GM21717 (cell line): ENCODE measurements around the gene SBK3.
"Not testable (repeated sequence)": the region's sequence is repeated elsewhere in the genome, so short reads cannot be mapped to it uniquely, and the experiment has no call there.

ENCODE experiments used
- ATAC-seq: cut with Tn5 transposase; IDR thresholded peaks from one replicate; pipeline ENCODE4 v1.9.1; 2021; ENCODE audit warnings: mild to moderate bottlenecking, moderate library complexity; ENCODE audit not compliant: unreplicated experiment

The SBK3 gene

GRCh38 chr19:55519451-55520311, 25.7 kb downstream of the SBK3 start:
- ATAC-seq: no peak

DNA sequence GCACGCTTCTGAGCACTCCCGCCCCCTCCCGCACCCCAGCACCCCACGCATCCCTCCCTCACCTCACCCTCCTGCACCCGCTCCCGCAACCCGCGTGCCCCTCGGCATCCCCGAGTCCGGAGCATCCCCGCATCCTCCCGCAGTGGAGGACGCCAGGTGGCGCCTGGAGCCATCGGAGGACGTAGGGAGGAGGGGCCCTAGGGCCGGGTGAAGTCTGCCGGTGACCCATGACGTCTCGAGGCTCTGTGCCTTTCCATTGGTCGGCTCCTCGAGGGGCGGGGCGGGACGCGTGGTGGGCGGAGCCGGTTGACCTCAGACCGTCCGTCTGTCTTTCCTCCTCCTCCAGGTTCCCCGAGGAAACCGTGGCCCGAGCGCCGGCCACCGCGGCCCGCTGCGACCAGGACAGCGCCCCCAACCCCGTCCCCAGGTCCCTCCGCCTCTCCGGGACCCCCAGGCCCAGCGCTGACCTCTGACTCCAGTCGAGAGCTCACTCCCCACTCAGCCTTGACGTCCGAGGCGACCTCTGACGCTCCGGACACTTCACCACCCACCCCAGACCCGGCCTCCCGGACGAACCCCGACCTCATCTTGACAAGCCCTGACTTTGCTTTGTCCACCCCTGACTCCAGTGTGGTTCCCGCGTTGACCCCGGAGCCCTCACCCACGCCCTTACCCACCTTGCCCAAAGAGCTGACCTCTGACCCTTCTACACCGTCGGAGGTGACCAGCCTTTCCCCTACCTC, 28.3 kb downstream of the SBK3 start:
- peak; percentile 89 for ATAC-seq

DNA sequence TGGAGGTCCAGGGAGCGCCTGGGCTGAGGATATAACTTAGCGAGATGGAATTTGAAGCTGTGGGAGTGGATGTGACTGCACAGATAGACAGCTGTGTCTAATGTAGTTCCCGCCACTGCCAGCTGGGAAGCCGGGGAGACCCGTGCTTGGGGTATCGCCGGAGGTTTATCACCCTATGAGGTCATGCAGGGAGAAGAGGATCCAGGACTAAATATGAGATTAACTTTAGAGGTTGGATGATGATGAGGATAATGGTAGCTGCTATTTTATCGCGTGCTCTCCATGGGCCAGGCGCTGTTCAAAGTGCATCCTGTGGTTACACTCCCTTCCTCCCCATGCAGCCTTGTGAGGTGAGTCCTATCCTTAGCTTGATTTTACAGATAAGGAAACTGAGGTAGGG, 37.2 kb downstream of the SBK3 start:
- ATAC-seq: no peak

- no peak for ATAC-seq
Observed at GRCh38 chr19:55504981-55505380, 40.4 kb downstream of the SBK3 start.

GRCh38 chr19:55504252-55504603, 41.1 kb downstream of the SBK3 start:
- ATAC-seq: no peak

DNA sequence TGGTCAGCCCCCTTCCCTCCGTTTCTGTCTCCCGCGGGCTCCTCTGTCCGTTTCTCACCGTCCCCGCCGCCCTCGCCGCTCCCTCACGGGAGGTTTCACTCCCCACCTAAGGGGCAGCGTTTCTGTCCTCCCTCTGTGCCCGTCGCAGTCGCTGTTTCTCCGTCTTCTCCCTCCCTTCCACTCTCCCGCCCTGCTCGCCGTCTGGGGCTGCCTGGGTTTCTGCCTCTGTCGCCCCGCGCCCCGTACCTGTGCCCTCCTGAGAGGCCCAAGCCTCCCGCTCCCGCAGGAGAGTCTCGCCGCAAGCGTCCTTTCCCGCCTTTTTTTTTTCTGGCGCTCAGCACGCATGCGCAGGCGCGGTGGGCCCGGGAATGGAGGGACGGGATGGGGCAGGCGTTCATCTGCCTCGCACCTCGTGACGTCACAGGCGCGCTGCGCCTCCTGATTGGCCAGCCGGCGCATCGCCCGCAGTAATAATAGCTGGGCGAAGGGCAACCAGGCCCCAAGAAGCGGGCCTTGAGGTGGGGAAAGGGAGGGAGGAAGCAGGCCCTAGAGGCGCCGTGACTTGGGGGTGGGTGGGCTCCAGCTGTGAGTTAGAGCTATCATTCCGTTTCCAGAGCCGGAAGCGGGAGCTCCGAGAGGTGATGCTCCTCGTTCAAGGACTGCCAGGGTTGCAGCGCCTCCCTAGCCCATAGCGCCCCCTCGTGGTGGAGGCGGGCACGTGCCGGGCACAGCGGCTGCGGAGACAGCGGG, 41.7 kb downstream of the SBK3 start:
- ATAC-seq: peak; percentile 78

DNA sequence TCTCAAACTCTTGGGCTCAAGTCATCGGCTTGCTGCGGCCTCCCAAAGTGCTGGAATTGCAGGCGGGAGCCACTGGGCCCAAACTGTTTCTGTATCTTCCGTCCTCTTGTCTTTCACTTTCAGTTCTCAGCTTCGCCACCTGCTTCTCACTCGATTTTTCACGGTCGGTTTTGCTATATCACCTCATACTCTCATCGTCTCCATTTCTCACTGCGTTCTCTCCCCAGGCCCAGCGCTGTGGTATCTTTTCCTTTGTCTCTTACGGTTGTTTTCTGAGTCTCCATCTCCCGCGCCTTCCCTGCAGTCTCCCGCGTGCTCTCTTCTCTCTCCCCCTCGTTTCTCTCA, 42.2 kb downstream of the SBK3 start:
- no peak for ATAC-seq

- ATAC-seq: no peak
Observed at GRCh38 chr19:55502197-55502952, 43.0 kb downstream of the SBK3 start.

DNA sequence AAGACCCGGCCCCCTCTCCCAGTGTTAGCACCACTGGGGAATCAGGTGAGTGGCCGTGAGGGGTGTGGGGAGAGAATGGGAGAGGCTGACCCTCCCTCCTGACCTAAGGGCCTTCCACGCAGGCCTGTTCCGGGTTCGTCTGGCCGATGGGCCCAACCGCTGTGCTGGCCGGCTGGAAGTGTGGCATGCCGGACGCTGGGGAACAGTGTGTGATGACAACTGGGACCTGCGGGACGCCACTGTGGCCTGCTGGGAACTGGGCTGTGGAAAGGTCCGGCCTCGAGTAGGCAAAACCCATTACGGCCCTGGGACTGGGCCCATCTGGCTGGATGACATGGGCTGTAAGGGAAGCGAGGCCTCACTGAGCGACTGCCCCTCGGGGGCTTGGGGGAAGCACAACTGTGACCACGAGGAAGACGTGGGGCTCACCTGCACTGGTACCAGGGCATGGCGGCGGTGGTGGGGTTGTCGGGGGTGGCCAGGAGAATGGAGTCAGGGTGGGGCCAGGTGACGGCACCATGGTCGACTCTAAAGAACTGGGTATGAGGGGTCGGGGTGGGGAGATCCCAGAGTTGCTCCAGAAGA, 44.9 kb downstream of the SBK3 start:
- no peak for ATAC-seq

- ATAC-seq: no peak
Observed at GRCh38 chr19:55498246-55498840, 47.0 kb downstream of the SBK3 start.

GRCh38 chr19:55497763-55498162, 47.6 kb downstream of the SBK3 start:
- ATAC-seq: no peak

- not testable (repeated sequence) for ATAC-seq
Observed at GRCh38 chr19:55496820-55497219, 48.5 kb downstream of the SBK3 start.

DNA sequence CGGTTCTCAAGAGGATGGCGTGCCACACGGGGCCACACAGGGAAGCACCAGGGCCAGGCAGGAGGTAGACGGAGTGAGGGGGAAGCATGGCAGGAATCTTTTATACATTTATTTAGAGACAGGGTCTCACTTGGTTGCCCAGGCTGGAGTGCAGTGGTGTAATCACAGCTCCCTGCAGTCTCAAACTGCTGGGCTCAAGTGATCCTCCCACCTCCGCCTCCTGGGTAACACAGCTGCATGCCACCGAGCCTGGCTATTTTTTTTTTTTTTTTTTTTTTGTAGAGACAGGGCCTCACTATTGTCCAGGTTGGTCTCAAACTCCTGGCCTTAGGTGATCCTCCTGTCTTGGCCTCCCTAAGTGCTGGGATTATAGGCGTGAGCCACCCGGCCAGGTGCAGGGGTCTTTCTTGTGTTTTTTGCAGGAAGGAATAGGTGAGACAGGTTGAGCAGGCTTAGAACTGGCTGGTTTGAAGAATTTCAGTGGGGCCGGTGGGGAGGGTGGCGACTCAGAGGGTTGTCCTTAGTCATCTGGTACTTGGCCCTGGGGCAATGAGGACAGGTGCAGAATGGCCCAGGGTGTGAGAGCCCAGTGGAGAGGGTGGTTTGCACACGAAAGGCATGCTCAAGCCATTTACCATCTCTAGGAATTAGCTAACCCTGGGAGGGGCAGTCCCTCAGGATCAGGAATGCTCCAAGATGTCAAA, 49.5 kb downstream of the SBK3 start:
- no peak for ATAC-seq

DNA sequence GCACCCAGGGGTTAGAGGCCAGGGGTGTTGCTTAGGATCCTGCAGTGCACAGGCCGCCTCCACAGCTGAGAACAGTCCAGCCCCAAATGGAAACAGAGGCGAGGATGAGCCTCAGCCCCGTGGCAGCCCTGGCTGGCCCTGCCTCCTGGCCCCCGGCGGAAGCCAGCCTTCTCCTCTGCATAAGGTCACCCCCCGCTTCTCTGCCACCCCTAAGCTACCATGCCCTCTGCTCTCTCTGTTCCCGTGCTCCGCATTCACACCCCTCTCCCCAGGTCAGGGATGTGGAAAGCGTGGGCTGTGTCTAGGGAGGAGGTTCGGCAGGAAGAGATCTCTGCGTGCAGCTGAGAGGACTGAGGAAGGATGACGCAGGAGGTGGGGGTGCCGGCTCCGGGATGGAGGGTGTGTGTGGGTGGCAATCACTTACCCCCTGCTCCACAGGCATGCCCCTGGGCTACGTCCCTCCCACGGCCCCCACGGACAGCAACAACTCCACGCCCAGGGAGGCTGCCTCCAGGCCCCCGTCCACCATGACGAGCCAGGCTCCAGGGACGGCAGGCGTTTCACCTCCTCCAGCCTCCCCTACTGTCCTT, 51.1 kb downstream of the SBK3 start:
- ATAC-seq: no peak

GRCh38 chr19:55493645-55494171, 51.6 kb downstream of the SBK3 start:
- no peak for ATAC-seq

GRCh38 chr19:55493052-55493644, 52.2 kb downstream of the SBK3 start:
- ATAC-seq: no peak

- no peak for ATAC-seq
Observed at GRCh38 chr19:55492362-55492944, 52.9 kb downstream of the SBK3 start.
